ENCODE results near the gene TMEM167A.

The TMEM167A gene

GRCh38 chr5:83099445-83099844, 22.3 kb upstream of the TMEM167A start:
- H3K4me3 ChIP-seq (ENCODE audit: control insufficient read depth, low read depth, low read length) = no peak overlapping the region
- DNase-seq (ENCODE audit: low read depth) = no peak
- TF ChIP-seq CTCF (IDR thresholded peaks at IDR 0.05; ENCODE audit: control insufficient read depth, insufficient read depth, low read depth, low read length, missing control alignments) = no peak

- DNase-seq (ENCODE audit: low read depth) = no peak
- TF ChIP-seq CTCF (IDR thresholded peaks at IDR 0.05; ENCODE audit: control insufficient read depth, insufficient read depth, low read depth, low read length, missing control alignments) = no peak
- no peak overlapping the region for H3K4me3 ChIP-seq (ENCODE audit: control insufficient read depth, low read depth, low read length)
Observed at GRCh38 chr5:83099001-83099400, 21.8 kb upstream of the TMEM167A start.

- DNase-seq (ENCODE audit: low read depth) = no peak
- H3K4me3 ChIP-seq (ENCODE audit: control insufficient read depth, low read depth, low read length) = no peak overlapping the region
- no peak for TF ChIP-seq CTCF (IDR thresholded peaks at IDR 0.05; ENCODE audit: control insufficient read depth, insufficient read depth, low read depth, low read length, missing control alignments)
Observed at GRCh38 chr5:83097689-83098231, 20.6 kb upstream of the TMEM167A start.

- TF ChIP-seq CTCF (IDR thresholded peaks at IDR 0.05; ENCODE audit: control insufficient read depth, insufficient read depth, low read depth, low read length, missing control alignments) = no peak
- no peak for DNase-seq (ENCODE audit: low read depth)
- H3K4me3 ChIP-seq (ENCODE audit: control insufficient read depth, low read depth, low read length) = no peak overlapping the region
Observed at GRCh38 chr5:83096660-83097339, 19.6 kb upstream of the TMEM167A start.

- no peak for DNase-seq (ENCODE audit: low read depth)
- no peak overlapping the region; the same call in none of the 2 replicates for H3K4me3 ChIP-seq (ENCODE audit: control insufficient read depth, low read depth, low read length)
- no peak for TF ChIP-seq CTCF (IDR thresholded peaks at IDR 0.05; ENCODE audit: control insufficient read depth, insufficient read depth, low read depth, low read length, missing control alignments)
Observed at GRCh38 chr5:83095957-83096539, 18.9 kb upstream of the TMEM167A start.

GRCh38 chr5:83095163-83095956, 18.2 kb upstream of the TMEM167A start:
- DNase-seq (ENCODE audit: low read depth) = no peak
- H3K4me3 ChIP-seq (ENCODE audit: control insufficient read depth, low read depth, low read length) = no peak overlapping the region
- TF ChIP-seq CTCF (IDR thresholded peaks at IDR 0.05; ENCODE audit: control insufficient read depth, insufficient read depth, low read depth, low read length, missing control alignments) = no peak

Data from AG09309 (cell line).